Suprapubic skin (tissue), 4 donors: Measurements from ENCODE around the gene HAPLN3.

Experiments
- POLR2A ChIP-seq, 2 donors: fragments of 450-650 bp; IDR thresholded peaks; one replicate each; pipeline ENCODE4 v1.6.1; 2017; ENCODE audit warnings: antibody characterized with exemption in 2 of 2, mild to moderate bottlenecking in 2 of 2, moderate library complexity in 2 of 2
- POLR2AphosphoS5 ChIP-seq, 3 donors: sonication (generic); formaldehyde crosslinking; IDR thresholded peaks; one replicate each; pipeline ENCODE4 v1.6.1; 2017; ENCODE audit warnings: antibody characterized with exemption in 3 of 3

- no peak for TF ChIP-seq POLR2AphosphoS5 (IDR thresholded peaks at IDR 0.05)
- TF ChIP-seq POLR2A (IDR thresholded peaks at IDR 0.05): no peak
Observed at GRCh38 chr15:88848203-88848602, 47.1 kb downstream of the HAPLN3 start.
